22Rv1 (cell line): ENCODE measurements around the gene MTA1.

ENCODE experiments used
- ZFX ChIP-seq: fragments of 450-650 bp; IDR thresholded peaks from 2 replicates; pipeline ENCODE4 v1.6.1; 2017; ENCODE audit warnings: antibody characterized with exemption, borderline replicate concordance
- TF ChIP-seq, protein P1 (sequence below): fragments of 450-650 bp; IDR thresholded peaks from 2 replicates; pipeline ENCODE4 v1.5.1; 2017; ENCODE audit warnings: mild to moderate bottlenecking

DNA sequence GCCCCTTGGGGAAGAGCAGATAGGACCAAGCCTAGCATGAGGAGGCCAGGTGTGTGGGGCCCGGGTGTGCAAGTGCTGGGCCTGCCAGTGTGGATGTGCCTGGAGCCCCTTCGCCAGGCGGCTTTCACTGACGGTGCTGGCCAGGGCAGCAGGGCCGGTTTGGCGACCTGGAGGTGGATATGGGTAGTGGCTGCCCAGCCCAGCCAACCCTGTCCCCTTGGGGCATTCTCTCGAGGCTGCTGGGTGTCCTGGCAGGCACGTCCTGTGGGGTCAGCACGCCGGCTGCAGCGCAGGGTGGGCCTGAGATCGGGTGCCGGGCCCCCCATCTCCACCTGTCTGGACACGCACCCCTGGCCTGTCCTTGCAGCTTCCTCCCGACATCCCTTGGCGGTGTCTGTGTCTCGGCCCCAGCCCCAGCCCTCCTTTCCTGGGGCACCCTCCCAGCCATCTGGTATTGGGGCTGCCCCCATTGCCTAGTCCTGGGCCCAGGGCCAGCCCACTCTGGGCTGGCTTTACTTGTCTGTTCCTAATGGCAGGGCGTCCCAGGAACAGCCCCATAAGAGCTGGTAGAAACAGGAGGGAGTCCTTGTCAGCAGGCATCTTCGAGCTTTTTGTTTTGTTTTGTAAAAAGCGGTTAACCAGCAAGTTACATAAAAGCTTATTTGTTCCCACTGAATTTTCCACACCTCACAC is 47.8 kb downstream of the MTA1 start:
- TF ChIP-seq ZFX, result no peak
- TF ChIP-seq, protein P1, sequence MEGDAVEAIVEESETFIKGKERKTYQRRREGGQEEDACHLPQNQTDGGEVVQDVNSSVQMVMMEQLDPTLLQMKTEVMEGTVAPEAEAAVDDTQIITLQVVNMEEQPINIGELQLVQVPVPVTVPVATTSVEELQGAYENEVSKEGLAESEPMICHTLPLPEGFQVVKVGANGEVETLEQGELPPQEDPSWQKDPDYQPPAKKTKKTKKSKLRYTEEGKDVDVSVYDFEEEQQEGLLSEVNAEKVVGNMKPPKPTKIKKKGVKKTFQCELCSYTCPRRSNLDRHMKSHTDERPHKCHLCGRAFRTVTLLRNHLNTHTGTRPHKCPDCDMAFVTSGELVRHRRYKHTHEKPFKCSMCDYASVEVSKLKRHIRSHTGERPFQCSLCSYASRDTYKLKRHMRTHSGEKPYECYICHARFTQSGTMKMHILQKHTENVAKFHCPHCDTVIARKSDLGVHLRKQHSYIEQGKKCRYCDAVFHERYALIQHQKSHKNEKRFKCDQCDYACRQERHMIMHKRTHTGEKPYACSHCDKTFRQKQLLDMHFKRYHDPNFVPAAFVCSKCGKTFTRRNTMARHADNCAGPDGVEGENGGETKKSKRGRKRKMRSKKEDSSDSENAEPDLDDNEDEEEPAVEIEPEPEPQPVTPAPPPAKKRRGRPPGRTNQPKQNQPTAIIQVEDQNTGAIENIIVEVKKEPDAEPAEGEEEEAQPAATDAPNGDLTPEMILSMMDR, result no peak
